Endodermal cell (in vitro differentiated cells): ENCODE results near the gene AHSG. TPM values are rescaled to one million over a fixed set of nuclear protein-coding genes. Genes with fewer than 3 reads are reported as not detected.

Experiments
- DNase-seq: peaks from one replicate; pipeline ENCODE4 v3.0.0-alpha.2; 2017
- H3K27ac ChIP-seq: 2 replicates; pipeline ENCODE4 v1.5.1; 2013; ENCODE audit warnings: mild to moderate bottlenecking, low read depth, low read length, moderate library complexity
- H3K27me3 ChIP-seq: 2 replicates; pipeline ENCODE4 v1.6.1; 2013; ENCODE audit warnings: mild to moderate bottlenecking, low read length, moderate library complexity; ENCODE audit not compliant: insufficient read depth, control insufficient read depth, poor library complexity, severe bottlenecking
- H3K36me3 ChIP-seq: 2 replicates; pipeline ENCODE4 v1.7.0; 2013; ENCODE audit warnings: mild to moderate bottlenecking, low read length, moderate library complexity; ENCODE audit not compliant: control insufficient read depth, insufficient read depth
- H3K4me1 ChIP-seq: one replicate; pipeline ENCODE4 v1.7.0; 2013; ENCODE audit warnings: low read length; ENCODE audit not compliant: control insufficient read depth, insufficient read depth
- H3K4me3 ChIP-seq: 2 replicates; pipeline ENCODE4 v1.5.1; 2013; ENCODE audit warnings: mild to moderate bottlenecking, low read length, moderate library complexity
- H3K9ac ChIP-seq: 2 replicates; pipeline ENCODE4 v1.6.1; 2013; ENCODE audit warnings: mild to moderate bottlenecking, low read length, moderate library complexity; ENCODE audit not compliant: poor library complexity, severe bottlenecking; ENCODE audit errors: extremely low read depth
- H3K9me3 ChIP-seq: 2 replicates; pipeline ENCODE4 v1.6.1; 2013; ENCODE audit warnings: mild to moderate bottlenecking, low read length, moderate library complexity; ENCODE audit not compliant: control insufficient read depth
- H3K27ac Mint-ChIP-seq: 2 replicates; pipeline ENCODE4 v1.8.0; 2020; ENCODE audit warnings: mixed read lengths
- H3K27me3 Mint-ChIP-seq: 2 replicates; pipeline ENCODE4 v1.8.0; 2021; ENCODE audit warnings: mild to moderate bottlenecking, mixed read lengths; ENCODE audit not compliant: insufficient read depth
- H3K36me3 Mint-ChIP-seq: 2 replicates; pipeline ENCODE4 v1.8.0; 2020; ENCODE audit warnings: low read depth, mixed read lengths
- H3K4me1 Mint-ChIP-seq: 2 replicates; pipeline ENCODE4 v1.8.0; 2020; ENCODE audit warnings: mixed read lengths
- H3K4me3 Mint-ChIP-seq: 2 replicates; pipeline ENCODE4 v1.8.0; 2020; ENCODE audit warnings: mild to moderate bottlenecking, moderate library complexity, mixed read lengths
- H3K9me3 Mint-ChIP-seq: 2 replicates; pipeline ENCODE4 v1.8.0; 2020; ENCODE audit warnings: mild to moderate bottlenecking, mixed read lengths
- CTCF ChIP-seq: fragments of 200-600 bp; sonication (generic); conservative IDR thresholded peaks from 2 replicates; pipeline ENCODE4 v1.5.0; 2021; ENCODE audit warnings: antibody characterized with exemption, mild to moderate bottlenecking
- WGBS, 2 experiments: methylation state at CpG; one replicate each; pipeline versions ENCODE4 v1.1.5 to v1.1.7; 2013; ENCODE audit warnings: missing lambda C conversion rate in 2 of 2, mixed read lengths in 1 of 2; ENCODE audit not compliant: insufficient coverage in 1 of 2, insufficient read length in 1 of 2; 5-methylcytosine and 5-hydroxymethylcytosine counted together
- total RNA-seq, 2 donors: library from RNA; stranded (reverse); fragmentation: NEBNext Ultra II Directional in 1 of 2; extraction: Animal tissue kit (Norgen Biotek cat#: 25700) in 1 of 2; gene quantifications; 2 replicates in 1 of 2; 3 replicates in 1 of 2; pipeline ENCODE4 v1.2.1, GENCODE V29; 2021

AHSG gene
- total RNA-seq, 2 donors from 2014 or later, result not detected

GRCh38 chr3:186626254-186626847 lies 13.5 kb downstream of the AHSG start:
- Mint-ChIP-seq H3K27ac (no peak overlapping the region), H3K36me3 (no peaks in the 10 kb centered on the region), H3K4me3 (no peak overlapping the region), H3K9me3 (no peaks in the 10 kb centered on the region), H3K4me1 (no peaks in the 10 kb centered on the region), H3K27me3 (peaks cover 13% of the 10 kb centered on the region)
- no peak for TF ChIP-seq CTCF
- no peak overlapping the region for H3K27ac ChIP-seq
- DNase-seq, result no peak
- H3K9me3 ChIP-seq, result no peaks in the 10 kb centered on the region
- no peaks in the 10 kb centered on the region for H3K4me1 ChIP-seq
- no peak overlapping the region for H3K4me3 ChIP-seq
- H3K9ac ChIP-seq, result no peak overlapping the region
- no peaks in the 10 kb centered on the region for H3K36me3 ChIP-seq
- WGBS, 2 experiments, result 76 to 87% methylated on average over 5 to 7 of the region's 7 CpGs
- H3K27me3 ChIP-seq, result no peaks in the 10 kb centered on the region

DNA sequence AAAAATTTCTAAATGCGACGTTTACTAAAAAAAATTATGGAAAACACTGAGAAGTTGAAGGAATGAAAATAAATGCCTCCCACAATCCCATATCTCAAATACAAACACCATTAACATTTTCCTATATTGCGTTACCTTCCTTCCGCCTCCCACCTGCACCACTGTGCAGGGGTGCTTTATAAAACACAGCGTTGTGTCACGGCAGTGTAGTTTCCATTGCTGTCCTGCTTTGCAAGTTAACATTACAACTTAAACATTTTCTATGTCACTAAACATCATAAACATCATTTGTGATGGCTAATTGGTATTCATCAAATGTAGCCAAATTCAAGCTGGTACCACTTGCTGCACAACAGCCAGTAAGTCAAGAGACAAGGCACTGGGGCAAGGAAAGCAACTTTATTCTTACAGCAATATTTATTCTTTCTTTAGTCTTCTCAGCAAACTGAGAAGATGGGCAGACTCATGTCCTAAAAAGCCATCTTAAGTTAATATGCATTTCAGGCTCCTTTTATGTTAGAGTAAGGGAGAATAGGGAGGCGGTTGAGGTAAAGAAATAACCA lies 15.1 kb downstream of the AHSG start:
- H3K4me1 ChIP-seq, result no peaks in the 10 kb centered on the region
- WGBS, 2 experiments, result 96 to 99% methylated on average over 4 to 7 of the region's 7 CpGs

GRCh38 chr3:186628756-186629155 lies 15.9 kb downstream of the AHSG start:
- H3K36me3 Mint-ChIP-seq, result no peaks in the 10 kb centered on the region

More for the DNA sequence above, 15.1 kb downstream of the AHSG start:
- Mint-ChIP-seq H3K4me3 (no peak overlapping the region), H3K27me3 (peaks cover 14% of the 10 kb centered on the region), H3K27ac (no peak overlapping the region), H3K36me3 (no peaks in the 10 kb centered on the region), H3K4me1 (no peaks in the 10 kb centered on the region), H3K9me3 (no peaks in the 10 kb centered on the region)
- no peak overlapping the region for H3K4me3 ChIP-seq
- no peaks in the 10 kb centered on the region for H3K27me3 ChIP-seq
- no peaks in the 10 kb centered on the region for H3K36me3 ChIP-seq
- DNase-seq, result no peak
- no peak overlapping the region for H3K27ac ChIP-seq
- H3K9me3 ChIP-seq, result no peaks in the 10 kb centered on the region
- no peak for TF ChIP-seq CTCF
- H3K9ac ChIP-seq, result no peak overlapping the region

More at GRCh38 chr3:186628756-186629155, 15.9 kb downstream of the AHSG start:
- no peak overlapping the region for H3K9ac ChIP-seq
- H3K27ac ChIP-seq, result no peak overlapping the region
- H3K36me3 ChIP-seq, result no peaks in the 10 kb centered on the region
- peaks cover 14% of the 10 kb centered on the region for H3K27me3 Mint-ChIP-seq
- no peaks in the 10 kb centered on the region for H3K9me3 ChIP-seq
- no peaks in the 10 kb centered on the region for H3K4me1 ChIP-seq
- no peak overlapping the region for H3K27ac Mint-ChIP-seq
- no peaks in the 10 kb centered on the region for H3K9me3 Mint-ChIP-seq
- DNase-seq, result no peak
- TF ChIP-seq CTCF, result no peak
- no peak overlapping the region for H3K4me3 Mint-ChIP-seq
- peaks cover under 1% of the 10 kb centered on the region for H3K4me1 Mint-ChIP-seq
- H3K4me3 ChIP-seq, result no peak overlapping the region
- H3K27me3 ChIP-seq, result no peaks in the 10 kb centered on the region
- WGBS, 2 experiments, result 93 to 100% methylated on average over 1 to 6 of the region's 7 CpGs
